Limb (tissue), 2 donors: Measurements from ENCODE around the gene NHS.

Experiments used
- DNase-seq, 2 donors: peaks; one replicate each; pipeline ENCODE4 v3.0.0-alpha.2; 2016; ENCODE audit errors: extremely low spot score in 2 of 2

Gene NHS

GRCh38 chrX:17448188-17448587, 73.2 kb downstream of the NHS start:
- no peak for DNase-seq

GRCh38 chrX:17449866-17450265, 74.9 kb downstream of the NHS start:
- DNase-seq = no peak

- no peak for DNase-seq
Measured at GRCh38 chrX:17453788-17454187, 78.8 kb downstream of the NHS start.

- peak in 1 of 2 donors; percentile 28 for DNase-seq
Measured at GRCh38 chrX:17456526-17456925, 81.5 kb downstream of the NHS start.

GRCh38 chrX:17459008-17459611, 84.1 kb downstream of the NHS start:
- DNase-seq = peak; percentile 37 to 57

- DNase-seq = no peak
Measured at GRCh38 chrX:17459661-17460060, 84.7 kb downstream of the NHS start.

GRCh38 chrX:17462881-17463280, 87.9 kb downstream of the NHS start:
- no peak for DNase-seq

GRCh38 chrX:17464194-17464593, 89.2 kb downstream of the NHS start:
- no peak for DNase-seq

GRCh38 chrX:17465201-17465600, 90.2 kb downstream of the NHS start:
- DNase-seq = no peak

- DNase-seq = no peak
Measured at GRCh38 chrX:17465802-17466201, 90.8 kb downstream of the NHS start.

- no peak for DNase-seq
Measured at GRCh38 chrX:17470136-17470535, 95.1 kb downstream of the NHS start.

GRCh38 chrX:17471121-17471520, 96.1 kb downstream of the NHS start:
- DNase-seq = no peak

- DNase-seq = no peak
Measured at GRCh38 chrX:17471861-17472260, 96.9 kb downstream of the NHS start.

- DNase-seq = no peak
Measured at GRCh38 chrX:17472424-17472823, 97.4 kb downstream of the NHS start.

GRCh38 chrX:17473021-17473420, 98.0 kb downstream of the NHS start:
- DNase-seq = no peak

GRCh38 chrX:17474892-17475291, 99.9 kb downstream of the NHS start:
- no peak for DNase-seq

GRCh38 chrX:17475449-17476217, 100.6 kb downstream of the NHS start:
- no peak for DNase-seq

- DNase-seq = no peak
Measured at GRCh38 chrX:17476411-17476810, 101.4 kb downstream of the NHS start.

GRCh38 chrX:17481086-17481485, 106.1 kb downstream of the NHS start:
- DNase-seq = no peak

- DNase-seq = no peak
Measured at GRCh38 chrX:17484592-17484991, 109.6 kb downstream of the NHS start.

GRCh38 chrX:17485391-17485790, 110.4 kb downstream of the NHS start:
- DNase-seq = no peak

GRCh38 chrX:17488036-17488435, 113.0 kb downstream of the NHS start:
- DNase-seq = no peak

GRCh38 chrX:17494216-17494615, 119.2 kb downstream of the NHS start:
- no peak for DNase-seq
